HepG2 (cell line): Measurements from ENCODE around the gene MRNIP. TPM values are rescaled to one million over a fixed set of nuclear protein-coding genes. Genes with fewer than 3 reads are reported as not detected.

ENCODE experiments used
- AFF4 ChIP-seq: sonication (generic); formaldehyde crosslinking; IDR thresholded peaks from 2 replicates; pipeline ENCODE4 v1.4.0; 2020; ENCODE audit warnings: missing genetic modification reagents
- ATF1 ChIP-seq: IDR thresholded peaks from 2 replicates; pipeline ENCODE4 v1.6.1; 2016; ENCODE audit warnings: mild to moderate bottlenecking, control low read depth
- CREM ChIP-seq, 2 experiments: sonication (generic) in 1 of 2; formaldehyde crosslinking in 1 of 2; IDR thresholded peaks; 2 replicates each; pipeline versions ENCODE4 v1.4.0 to v1.6.1; 2016 to 2020; ENCODE audit warnings: antibody characterized with exemption in 1 of 2, mild to moderate bottlenecking in 1 of 2, missing genetic modification reagents in 1 of 2
- ERF ChIP-seq: IDR thresholded peaks from 2 replicates; pipeline ENCODE4 v1.6.1; 2018; ENCODE audit warnings: missing biosample characterization, missing genetic modification reagents
- ETV6 ChIP-seq: sonication (generic); formaldehyde crosslinking; conservative IDR thresholded peaks from 2 replicates; pipeline ENCODE4 v1.4.0; 2020; ENCODE audit warnings: missing genetic modification reagents
- HNF1B ChIP-seq: sonication (generic); formaldehyde crosslinking; IDR thresholded peaks from 2 replicates; pipeline ENCODE4 v1.5.1; 2020; ENCODE audit warnings: mild to moderate bottlenecking, moderate library complexity, missing genetic modification reagents
- HOXA7 ChIP-seq: sonication (generic); formaldehyde crosslinking; IDR thresholded peaks from 2 replicates; pipeline ENCODE4 v1.8.1; 2022; ENCODE audit warnings: mild to moderate bottlenecking, missing genetic modification reagents, moderate library complexity
- MIER2 ChIP-seq: IDR thresholded peaks from 2 replicates; pipeline ENCODE4 v1.6.1; 2016; ENCODE audit warnings: missing biosample characterization, missing genetic modification reagents
- RCOR2 ChIP-seq: IDR thresholded peaks from 2 replicates; pipeline ENCODE4 v1.6.1; 2016; ENCODE audit warnings: missing biosample characterization, missing genetic modification reagents
- SYNCRIP ChIP-seq: fragments of 200-400 bp; formaldehyde crosslinking; IDR thresholded peaks from 2 replicates; pipeline ENCODE4 v1.6.1; 2018; ENCODE audit warnings: mild to moderate bottlenecking, low read depth, low read length; ENCODE audit not compliant: insufficient read depth
- ZBTB44 ChIP-seq: sonication (generic); formaldehyde crosslinking; IDR thresholded peaks from 2 replicates; pipeline ENCODE4 v1.4.0; 2020; ENCODE audit warnings: missing genetic modification reagents
- ZNF205 ChIP-seq: IDR thresholded peaks from 2 replicates; pipeline ENCODE4 v1.6.1; 2018; ENCODE audit warnings: missing biosample characterization, missing genetic modification reagents
- ZNF256 ChIP-seq: sonication (generic); formaldehyde crosslinking; conservative IDR thresholded peaks from 2 replicates; pipeline ENCODE4 v1.4.0; 2020; ENCODE audit warnings: missing genetic modification reagents
- ZNF605 ChIP-seq: sonication (generic); formaldehyde crosslinking; IDR thresholded peaks from 2 replicates; pipeline ENCODE4 v1.8.0; 2022; ENCODE audit warnings: mild to moderate bottlenecking, missing genetic modification reagents
- ZNF788 ChIP-seq: sonication (generic); formaldehyde crosslinking; IDR thresholded peaks from 2 replicates; pipeline ENCODE4 v1.5.0; 2020; ENCODE audit warnings: mild to moderate bottlenecking, missing genetic modification reagents, borderline replicate concordance
- ZSCAN20 ChIP-seq: sonication (generic); formaldehyde crosslinking; IDR thresholded peaks from 2 replicates; pipeline ENCODE4 v1.4.0; 2020; ENCODE audit warnings: missing genetic modification reagents, mild to moderate bottlenecking, borderline replicate concordance
- polyA plus RNA-seq, 8 experiments: library from polyadenylated mRNA; depleted of rRNA in 3 of 8; stranded (reverse) in 7 of 8; unstranded in 1 of 8; fragments of >200 nt; fragmentation: Illumina TruSeq in 4 of 8; extraction: Trizol in 4 of 8; gene quantifications; 2 replicates each; pipeline versions ENCODE4 v1.2.1 to v1.2.3, GENCODE V29; 2011 to 2016; ENCODE audit warnings: low read depth in 4 of 8, missing spikeins in 1 of 8, mixed read lengths in 1 of 8; ENCODE audit not compliant: insufficient read depth in 1 of 8
- total RNA-seq, 5 experiments: library from RNA; depleted of rRNA; stranded (reverse); fragments of >200 nt; fragmentation: Illumina TruSeq; extraction: Trizol; gene quantifications; 2 replicates each; pipeline ENCODE4 v1.2.3, GENCODE V29; 2016; ENCODE audit warnings: low read depth in 1 of 5

MRNIP gene
- total and polyA plus RNA-seq, 2 of the 13 experiments (the other 11 are each of a cell fraction or from before 2014, with no cell fraction given): 15.5 to 34.1 TPM

GRCh38 chr5:179806250-179807048, 52.2 kb downstream of the MRNIP start, which contains the start of gene MGAT4B (continued):
- TF ChIP-seq ZBTB44 (CRISPR knock-in tag): no peak
- TF ChIP-seq ZSCAN20 (CRISPR knock-in tag): no peak
- TF ChIP-seq RCOR2 (CRISPR knock-in tag): no peak
- no peak for TF ChIP-seq ZNF605
- no peak for TF ChIP-seq CREM (IDR thresholded peaks at IDR 0.05)
- TF ChIP-seq CREM (CRISPR knock-in tag; IDR thresholded peaks at IDR 0.05): no peak
- no peak for TF ChIP-seq SYNCRIP
- no peak for TF ChIP-seq ZNF205 (CRISPR knock-in tag)
- no peak for TF ChIP-seq HOXA7 (CRISPR knock-in tag)
- no peak for TF ChIP-seq MIER2 (CRISPR knock-in tag)
- no peak for TF ChIP-seq ETV6 (CRISPR knock-in tag)
- TF ChIP-seq ZNF256 (CRISPR knock-in tag): no peak
- TF ChIP-seq ZNF788 (CRISPR knock-in tag): no peak
- TF ChIP-seq ATF1 (CRISPR knock-in tag): no peak
- TF ChIP-seq HNF1B (CRISPR knock-in tag): no peak
- TF ChIP-seq ERF: no peak
- TF ChIP-seq AFF4 (CRISPR knock-in tag): no peak
